ENCODE measurements around the gene RGS3. TPM values are rescaled to one million over a fixed set of nuclear protein-coding genes. Genes with fewer than 3 reads are reported as not detected.

The RGS3 gene
- total RNA-seq, 1 experiment from 2014 or later: 39.4 TPM

DNA sequence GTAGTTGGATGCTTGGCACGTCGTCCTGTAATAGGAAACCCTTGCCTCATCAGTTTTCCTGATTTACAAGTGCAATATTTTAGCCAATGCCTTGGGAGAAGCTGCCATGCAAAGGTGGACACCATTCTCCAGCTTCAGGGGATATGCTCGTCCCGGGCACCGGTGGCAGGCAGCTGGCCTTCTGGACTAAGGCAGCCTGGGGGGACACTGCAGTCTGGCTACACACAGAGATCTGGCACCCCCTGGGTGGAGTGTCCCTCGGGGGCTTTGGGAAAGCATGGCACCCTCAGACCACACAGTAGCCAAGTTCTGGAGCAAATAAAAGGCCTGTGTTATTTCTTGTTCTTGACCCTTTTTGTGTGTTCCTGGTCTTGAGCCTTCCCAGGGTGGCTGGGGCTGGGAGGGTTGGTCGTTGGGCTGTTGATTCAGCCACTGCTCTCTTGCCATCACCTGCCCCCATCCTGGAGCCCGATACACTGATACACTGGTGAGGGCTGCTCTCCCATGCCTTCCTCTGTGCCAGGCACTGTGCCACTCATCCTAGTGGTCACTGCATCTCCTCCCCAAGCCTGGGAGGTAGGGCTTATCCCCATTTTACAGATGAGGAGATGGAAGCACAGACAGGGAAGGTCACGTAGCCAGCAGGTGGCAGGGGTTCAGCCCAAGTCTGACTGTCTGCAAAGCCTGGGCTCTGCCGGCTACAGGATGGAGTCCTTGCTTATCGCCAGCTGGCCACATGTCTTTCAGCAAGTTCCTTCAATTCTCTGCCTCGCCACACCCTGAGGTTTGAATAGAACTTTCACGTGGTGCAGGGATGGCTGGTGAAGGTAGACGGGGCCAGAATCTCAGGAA, 134.1 kb downstream of the RGS3 start:
- no TSS peak for BruUV-seq (replicated peaks)
- Histone ChIP-seq H3K4me3 (replicated peaks in 1 of 2; ENCODE audit: low read depth in 1 of 2, low read length in 2 of 2) (no peak overlapping the region), H3K36me3 (ENCODE audit: control insufficient read depth in 1 of 2, insufficient read depth in 2 of 2, low read length in 2 of 2) (peaks cover 0 to 2% of the 10 kb centered on the region in 2 experiments; a peak in 2 of 4 replicates), H3K27ac (ENCODE audit: low read depth, low read length) (no peak overlapping the region), H3K9ac (ENCODE audit: low read length) (no peak overlapping the region), H3K27me3 (ENCODE audit: insufficient read depth, low read length) (no peaks in the 10 kb centered on the region), H3K79me2 (ENCODE audit: insufficient read depth, low read length) (no peaks in the 10 kb centered on the region), H3K4me1 (ENCODE audit: control insufficient read depth in 1 of 2, insufficient read depth in 2 of 2, low read length in 2 of 2) (peaks cover 23 to 39% of the 10 kb centered on the region in 2 experiments), H3K9me2 (ENCODE audit: insufficient read depth) (no peaks in the 10 kb centered on the region), H2AFZ (ENCODE audit: low read depth, low read length, poor library complexity, severe bottlenecking) (no peak overlapping the region), H3K4me2 (ENCODE audit: low read length) (no peak overlapping the region), H3K9me3 (ENCODE audit: control insufficient read depth in 1 of 2, insufficient read depth in 1 of 2, low read depth in 1 of 2, low read length in 2 of 2) (no peaks in the 10 kb centered on the region), H4K20me1 (ENCODE audit: insufficient read depth) (no peaks in the 10 kb centered on the region)
- no peak for TF ChIP-seq ELF1 (IDR thresholded peaks at IDR 0.05; ENCODE audit: borderline replicate concordance, low read depth)
- TF ChIP-seq, protein P1, sequence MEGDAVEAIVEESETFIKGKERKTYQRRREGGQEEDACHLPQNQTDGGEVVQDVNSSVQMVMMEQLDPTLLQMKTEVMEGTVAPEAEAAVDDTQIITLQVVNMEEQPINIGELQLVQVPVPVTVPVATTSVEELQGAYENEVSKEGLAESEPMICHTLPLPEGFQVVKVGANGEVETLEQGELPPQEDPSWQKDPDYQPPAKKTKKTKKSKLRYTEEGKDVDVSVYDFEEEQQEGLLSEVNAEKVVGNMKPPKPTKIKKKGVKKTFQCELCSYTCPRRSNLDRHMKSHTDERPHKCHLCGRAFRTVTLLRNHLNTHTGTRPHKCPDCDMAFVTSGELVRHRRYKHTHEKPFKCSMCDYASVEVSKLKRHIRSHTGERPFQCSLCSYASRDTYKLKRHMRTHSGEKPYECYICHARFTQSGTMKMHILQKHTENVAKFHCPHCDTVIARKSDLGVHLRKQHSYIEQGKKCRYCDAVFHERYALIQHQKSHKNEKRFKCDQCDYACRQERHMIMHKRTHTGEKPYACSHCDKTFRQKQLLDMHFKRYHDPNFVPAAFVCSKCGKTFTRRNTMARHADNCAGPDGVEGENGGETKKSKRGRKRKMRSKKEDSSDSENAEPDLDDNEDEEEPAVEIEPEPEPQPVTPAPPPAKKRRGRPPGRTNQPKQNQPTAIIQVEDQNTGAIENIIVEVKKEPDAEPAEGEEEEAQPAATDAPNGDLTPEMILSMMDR (IDR thresholded peaks at IDR 0.05 in 2 of 3, conservative IDR thresholded peaks at IDR 0.05 in 1 of 3; ENCODE audit: borderline replicate concordance in 1 of 3, insufficient read depth in 1 of 3, low read depth in 2 of 3, low read length in 2 of 3): no peak
- TF ChIP-seq, protein P2, sequence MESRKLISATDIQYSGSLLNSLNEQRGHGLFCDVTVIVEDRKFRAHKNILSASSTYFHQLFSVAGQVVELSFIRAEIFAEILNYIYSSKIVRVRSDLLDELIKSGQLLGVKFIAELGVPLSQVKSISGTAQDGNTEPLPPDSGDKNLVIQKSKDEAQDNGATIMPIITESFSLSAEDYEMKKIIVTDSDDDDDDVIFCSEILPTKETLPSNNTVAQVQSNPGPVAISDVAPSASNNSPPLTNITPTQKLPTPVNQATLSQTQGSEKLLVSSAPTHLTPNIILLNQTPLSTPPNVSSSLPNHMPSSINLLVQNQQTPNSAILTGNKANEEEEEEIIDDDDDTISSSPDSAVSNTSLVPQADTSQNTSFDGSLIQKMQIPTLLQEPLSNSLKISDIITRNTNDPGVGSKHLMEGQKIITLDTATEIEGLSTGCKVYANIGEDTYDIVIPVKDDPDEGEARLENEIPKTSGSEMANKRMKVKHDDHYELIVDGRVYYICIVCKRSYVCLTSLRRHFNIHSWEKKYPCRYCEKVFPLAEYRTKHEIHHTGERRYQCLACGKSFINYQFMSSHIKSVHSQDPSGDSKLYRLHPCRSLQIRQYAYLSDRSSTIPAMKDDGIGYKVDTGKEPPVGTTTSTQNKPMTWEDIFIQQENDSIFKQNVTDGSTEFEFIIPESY (IDR thresholded peaks at IDR 0.05; ENCODE audit: extremely low read depth, insufficient replicate concordance, low read length): no peak
- no peak for TF ChIP-seq RAD21 (IDR thresholded peaks at IDR 0.05; ENCODE audit: low read depth)
- TF ChIP-seq EGR1 (IDR thresholded peaks at IDR 0.05; ENCODE audit: low read depth): no peak
- TF ChIP-seq CBX3 (IDR thresholded peaks at IDR 0.05; ENCODE audit: low read depth): no peak
- TF ChIP-seq YY1 (IDR thresholded peaks at IDR 0.05; ENCODE audit: extremely low read depth, insufficient replicate concordance, low read depth, low read length): no peak
- no peak for TF ChIP-seq ZNF274 (IDR thresholded peaks at IDR 0.05; ENCODE audit: low read depth, low read length)
- TF ChIP-seq POLR2AphosphoS5 (IDR thresholded peaks at IDR 0.05; ENCODE audit: low read depth, low read length): 0 out of 2 replicates have a peak, but pooled peaks have one; percentile 4
- DNase-seq (ENCODE audit: low read depth, low spot score) (no peak), ATAC-seq (no peak)
- ChIA-PET RAD21 (ENCODE audit: low non-redundant PET in 1 of 2, low total read pairs in 2 of 2, uncharacterized antibody in 2 of 2, unreplicated experiment in 2 of 2) (no interaction called here), POLR2A (no interaction called here), CTCF (interaction anchor here (11.8 kb wide), 1 partner anchor 58 kb away, joined by 287 read pairs; no protein-coding TSS in a partner anchor)
- intact Hi-C loops (cut with micrococcal nuclease): no loop called here
